ENCODE measurements around the gene ARIH2. TPM values are rescaled to one million over a fixed set of nuclear protein-coding genes. Genes with fewer than 3 reads are reported as not detected.

ARIH2 gene
- total and polyA plus RNA-seq, 9 of the 15 experiments (the other 6 are each of a cell fraction or from before 2014, with no cell fraction given), result 27.0 to 120 (median 108) TPM

DNA sequence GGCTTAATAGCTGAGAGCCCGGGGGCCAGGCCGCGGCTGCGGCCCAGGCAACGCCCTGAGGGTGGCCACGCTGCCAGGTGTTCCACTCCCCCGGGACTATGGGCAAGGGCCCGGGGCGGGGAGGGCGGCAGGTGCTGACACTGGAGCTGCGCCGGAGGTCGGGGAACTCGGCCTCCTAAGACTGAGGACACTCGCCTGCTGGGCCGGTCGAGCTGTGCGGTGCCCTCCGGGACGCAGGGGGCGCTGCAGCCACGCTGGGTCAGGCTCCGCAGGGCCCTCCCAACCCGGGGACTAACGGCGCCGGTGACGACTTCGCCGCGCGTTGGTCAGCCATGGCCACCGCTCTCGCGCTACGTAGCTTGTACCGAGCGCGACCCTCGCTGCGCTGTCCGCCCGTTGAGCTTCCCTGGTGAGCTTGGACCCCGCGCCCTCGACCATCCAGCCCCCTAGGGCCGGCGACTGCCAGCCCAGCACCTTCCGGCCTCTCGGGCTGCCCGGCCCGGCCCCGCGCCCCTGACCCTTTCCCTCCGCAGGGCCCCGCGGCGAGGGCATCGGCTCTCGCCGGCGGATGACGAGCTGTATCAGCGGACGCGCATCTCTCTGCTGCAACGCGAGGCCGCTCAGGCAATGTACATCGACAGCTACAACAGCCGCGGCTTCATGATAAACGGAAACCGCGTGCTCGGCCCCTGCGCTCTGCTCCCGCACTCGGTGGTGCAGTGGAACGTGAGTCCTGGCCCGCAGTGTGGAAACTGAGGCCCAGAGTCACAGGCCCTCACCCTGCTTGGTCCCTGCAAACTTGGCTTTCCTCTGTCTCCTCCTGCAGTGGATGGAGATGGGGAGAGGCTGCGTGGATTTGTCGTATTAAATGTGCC lies 103.4 kb downstream of the ARIH2 start, which contains the start of gene NDUFAF3 (continued):
- TF ChIP-seq ZZZ3 (IDR thresholded peaks at IDR 0.05) (0 out of 2 replicates have a peak, but pooled peaks have one; percentile 49), ZSCAN29 (IDR thresholded peaks at IDR 0.05) (no peak), BRD9 (IDR thresholded peaks at IDR 0.05; ENCODE audit: low read depth, partially characterized antibody) (peak; percentile 23), SNIP1 (IDR thresholded peaks at IDR 0.05; ENCODE audit: low read depth) (0 out of 2 replicates have a peak, but pooled peaks have one; percentile 63), TAL1 (IDR thresholded peaks at IDR 0.05) (no peak), ZNF124 (CRISPR knock-in tag; IDR thresholded peaks at IDR 0.05) (no peak), NCOA4 (IDR thresholded peaks at IDR 0.05; ENCODE audit: partially characterized antibody) (no peak)
- TF ChIP-seq, protein P1, sequence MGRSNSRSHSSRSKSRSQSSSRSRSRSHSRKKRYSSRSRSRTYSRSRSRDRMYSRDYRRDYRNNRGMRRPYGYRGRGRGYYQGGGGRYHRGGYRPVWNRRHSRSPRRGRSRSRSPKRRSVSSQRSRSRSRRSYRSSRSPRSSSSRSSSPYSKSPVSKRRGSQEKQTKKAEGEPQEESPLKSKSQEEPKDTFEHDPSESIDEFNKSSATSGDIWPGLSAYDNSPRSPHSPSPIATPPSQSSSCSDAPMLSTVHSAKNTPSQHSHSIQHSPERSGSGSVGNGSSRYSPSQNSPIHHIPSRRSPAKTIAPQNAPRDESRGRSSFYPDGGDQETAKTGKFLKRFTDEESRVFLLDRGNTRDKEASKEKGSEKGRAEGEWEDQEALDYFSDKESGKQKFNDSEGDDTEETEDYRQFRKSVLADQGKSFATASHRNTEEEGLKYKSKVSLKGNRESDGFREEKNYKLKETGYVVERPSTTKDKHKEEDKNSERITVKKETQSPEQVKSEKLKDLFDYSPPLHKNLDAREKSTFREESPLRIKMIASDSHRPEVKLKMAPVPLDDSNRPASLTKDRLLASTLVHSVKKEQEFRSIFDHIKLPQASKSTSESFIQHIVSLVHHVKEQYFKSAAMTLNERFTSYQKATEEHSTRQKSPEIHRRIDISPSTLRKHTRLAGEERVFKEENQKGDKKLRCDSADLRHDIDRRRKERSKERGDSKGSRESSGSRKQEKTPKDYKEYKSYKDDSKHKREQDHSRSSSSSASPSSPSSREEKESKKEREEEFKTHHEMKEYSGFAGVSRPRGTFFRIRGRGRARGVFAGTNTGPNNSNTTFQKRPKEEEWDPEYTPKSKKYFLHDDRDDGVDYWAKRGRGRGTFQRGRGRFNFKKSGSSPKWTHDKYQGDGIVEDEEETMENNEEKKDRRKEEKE (IDR thresholded peaks at IDR 0.05; ENCODE audit: borderline replicate concordance in 1 of 2, control insufficient read depth in 1 of 2, low read depth in 2 of 2, low read length in 1 of 2), result peak in 1 of 2 experiments; percentile 73; a peak in 1 of 4 replicates
- TF ChIP-seq, protein P2, sequence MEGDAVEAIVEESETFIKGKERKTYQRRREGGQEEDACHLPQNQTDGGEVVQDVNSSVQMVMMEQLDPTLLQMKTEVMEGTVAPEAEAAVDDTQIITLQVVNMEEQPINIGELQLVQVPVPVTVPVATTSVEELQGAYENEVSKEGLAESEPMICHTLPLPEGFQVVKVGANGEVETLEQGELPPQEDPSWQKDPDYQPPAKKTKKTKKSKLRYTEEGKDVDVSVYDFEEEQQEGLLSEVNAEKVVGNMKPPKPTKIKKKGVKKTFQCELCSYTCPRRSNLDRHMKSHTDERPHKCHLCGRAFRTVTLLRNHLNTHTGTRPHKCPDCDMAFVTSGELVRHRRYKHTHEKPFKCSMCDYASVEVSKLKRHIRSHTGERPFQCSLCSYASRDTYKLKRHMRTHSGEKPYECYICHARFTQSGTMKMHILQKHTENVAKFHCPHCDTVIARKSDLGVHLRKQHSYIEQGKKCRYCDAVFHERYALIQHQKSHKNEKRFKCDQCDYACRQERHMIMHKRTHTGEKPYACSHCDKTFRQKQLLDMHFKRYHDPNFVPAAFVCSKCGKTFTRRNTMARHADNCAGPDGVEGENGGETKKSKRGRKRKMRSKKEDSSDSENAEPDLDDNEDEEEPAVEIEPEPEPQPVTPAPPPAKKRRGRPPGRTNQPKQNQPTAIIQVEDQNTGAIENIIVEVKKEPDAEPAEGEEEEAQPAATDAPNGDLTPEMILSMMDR (IDR thresholded peaks at IDR 0.05 in 2 of 3, conservative IDR thresholded peaks at IDR 0.05 in 1 of 3; ENCODE audit: insufficient read depth in 2 of 3, low read depth in 1 of 3, low read length in 3 of 3), result peak; percentile 79 to 83 (median 82)
- TF ChIP-seq, protein P3, sequence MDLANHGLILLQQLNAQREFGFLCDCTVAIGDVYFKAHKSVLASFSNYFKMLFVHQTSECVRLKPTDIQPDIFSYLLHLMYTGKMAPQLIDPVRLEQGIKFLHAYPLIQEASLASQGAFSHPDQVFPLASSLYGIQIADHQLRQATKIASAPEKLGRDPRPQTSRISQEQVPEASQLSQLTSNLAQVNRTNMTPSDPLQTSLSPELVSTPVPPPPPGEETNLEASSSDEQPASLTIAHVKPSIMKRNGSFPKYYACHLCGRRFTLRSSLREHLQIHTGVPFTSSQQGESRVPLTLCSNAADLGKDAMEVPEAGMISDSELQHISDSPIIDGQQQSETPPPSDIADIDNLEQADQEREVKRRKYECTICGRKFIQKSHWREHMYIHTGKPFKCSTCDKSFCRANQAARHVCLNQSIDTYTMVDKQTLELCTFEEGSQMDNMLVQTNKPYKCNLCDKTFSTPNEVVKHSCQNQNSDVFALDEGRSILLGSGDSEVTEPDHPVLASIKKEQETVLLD (IDR thresholded peaks at IDR 0.05), result no peak
- TF ChIP-seq, protein P4, sequence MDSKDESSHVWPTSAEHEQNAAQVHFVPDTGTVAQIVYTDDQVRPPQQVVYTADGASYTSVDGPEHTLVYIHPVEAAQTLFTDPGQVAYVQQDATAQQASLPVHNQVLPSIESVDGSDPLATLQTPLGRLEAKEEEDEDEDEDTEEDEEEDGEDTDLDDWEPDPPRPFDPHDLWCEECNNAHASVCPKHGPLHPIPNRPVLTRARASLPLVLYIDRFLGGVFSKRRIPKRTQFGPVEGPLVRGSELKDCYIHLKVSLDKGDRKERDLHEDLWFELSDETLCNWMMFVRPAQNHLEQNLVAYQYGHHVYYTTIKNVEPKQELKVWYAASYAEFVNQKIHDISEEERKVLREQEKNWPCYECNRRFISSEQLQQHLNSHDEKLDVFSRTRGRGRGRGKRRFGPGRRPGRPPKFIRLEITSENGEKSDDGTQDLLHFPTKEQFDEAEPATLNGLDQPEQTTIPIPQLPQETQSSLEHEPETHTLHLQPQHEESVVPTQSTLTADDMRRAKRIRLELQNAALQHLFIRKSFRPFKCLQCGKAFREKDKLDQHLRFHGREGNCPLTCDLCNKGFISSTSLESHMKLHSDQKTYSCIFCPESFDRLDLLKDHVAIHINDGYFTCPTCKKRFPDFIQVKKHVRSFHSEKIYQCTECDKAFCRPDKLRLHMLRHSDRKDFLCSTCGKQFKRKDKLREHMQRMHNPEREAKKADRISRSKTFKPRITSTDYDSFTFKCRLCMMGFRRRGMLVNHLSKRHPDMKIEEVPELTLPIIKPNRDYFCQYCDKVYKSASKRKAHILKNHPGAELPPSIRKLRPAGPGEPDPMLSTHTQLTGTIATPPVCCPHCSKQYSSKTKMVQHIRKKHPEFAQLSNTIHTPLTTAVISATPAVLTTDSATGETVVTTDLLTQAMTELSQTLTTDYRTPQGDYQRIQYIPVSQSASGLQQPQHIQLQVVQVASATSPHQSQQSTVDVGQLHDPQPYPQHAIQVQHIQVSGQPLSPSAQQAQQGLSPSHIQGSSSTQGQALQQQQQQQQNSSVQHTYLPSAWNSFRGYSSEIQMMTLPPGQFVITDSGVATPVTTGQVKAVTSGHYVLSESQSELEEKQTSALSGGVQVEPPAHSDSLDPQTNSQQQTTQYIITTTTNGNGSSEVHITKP (IDR thresholded peaks at IDR 0.05; ENCODE audit: partially characterized antibody), result peak; percentile 39
